DMS 273 treated with DMSO at 0.1 percent for 48 hours (cell line): Measurements from ENCODE around the gene FLRT1.

Experiments
- DNase-seq: peaks from one replicate; lab custom pipeline; 2025; lab: John Stamatoyannopoulos, UW

The FLRT1 gene

DNA sequence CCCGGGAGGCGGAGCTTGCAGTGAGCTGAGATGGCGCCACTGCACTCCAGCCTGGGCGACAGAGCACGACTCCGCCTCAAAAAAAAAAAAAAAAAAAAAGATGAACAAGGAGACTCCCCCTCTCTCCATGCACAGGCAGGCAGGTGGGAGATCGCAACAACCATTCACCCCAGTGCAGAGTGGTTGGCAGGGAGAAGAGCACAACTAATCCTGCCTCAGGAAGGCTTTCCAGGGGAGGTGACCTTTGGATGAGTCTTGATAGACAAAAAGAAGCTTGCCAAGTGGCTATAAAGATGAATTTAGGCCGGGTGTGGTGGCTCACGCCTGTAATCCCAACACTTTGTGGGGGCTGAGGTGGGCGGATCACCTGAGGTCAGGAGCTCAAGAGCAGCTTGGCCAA lies 30.0 kb downstream of the FLRT1 start:
- no peak for DNase-seq

DNA sequence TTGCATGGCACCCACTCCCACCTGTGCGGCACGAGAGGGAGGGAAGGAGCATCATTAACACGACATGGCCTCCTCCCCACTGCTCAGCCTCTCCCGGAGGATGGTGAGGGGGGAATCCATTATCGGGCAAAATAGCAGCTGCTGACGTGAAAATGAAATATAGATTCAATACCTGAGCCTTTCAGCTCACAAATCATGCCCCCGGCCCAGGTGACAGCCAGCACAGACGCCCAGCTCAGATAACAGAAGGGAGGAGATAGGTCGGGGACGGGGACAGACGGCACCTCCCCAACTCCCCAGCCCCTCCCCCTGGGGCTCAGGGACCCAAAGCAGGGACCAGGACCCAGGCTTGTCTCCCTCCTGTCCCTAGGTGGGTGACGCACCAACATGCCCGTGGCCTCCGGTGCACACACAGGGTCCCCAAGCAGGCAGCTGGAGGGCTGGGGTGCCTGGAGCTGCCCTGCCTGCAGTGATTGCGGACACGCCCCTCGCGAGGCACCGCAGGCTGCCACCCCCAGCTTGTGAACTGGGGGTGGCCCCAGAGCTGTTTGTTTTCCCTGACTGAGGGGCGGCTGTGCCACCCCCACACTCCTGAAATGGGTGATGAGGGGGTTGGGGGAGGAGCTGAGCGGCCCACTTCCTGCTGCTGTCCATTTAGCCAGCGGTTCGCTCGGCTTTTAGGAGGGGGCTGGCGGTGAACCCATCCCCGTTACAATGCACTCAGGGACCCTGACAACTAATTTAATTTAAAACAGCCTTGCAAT lies 31.7 kb downstream of the FLRT1 start:
- DNase-seq: no peak

DNA sequence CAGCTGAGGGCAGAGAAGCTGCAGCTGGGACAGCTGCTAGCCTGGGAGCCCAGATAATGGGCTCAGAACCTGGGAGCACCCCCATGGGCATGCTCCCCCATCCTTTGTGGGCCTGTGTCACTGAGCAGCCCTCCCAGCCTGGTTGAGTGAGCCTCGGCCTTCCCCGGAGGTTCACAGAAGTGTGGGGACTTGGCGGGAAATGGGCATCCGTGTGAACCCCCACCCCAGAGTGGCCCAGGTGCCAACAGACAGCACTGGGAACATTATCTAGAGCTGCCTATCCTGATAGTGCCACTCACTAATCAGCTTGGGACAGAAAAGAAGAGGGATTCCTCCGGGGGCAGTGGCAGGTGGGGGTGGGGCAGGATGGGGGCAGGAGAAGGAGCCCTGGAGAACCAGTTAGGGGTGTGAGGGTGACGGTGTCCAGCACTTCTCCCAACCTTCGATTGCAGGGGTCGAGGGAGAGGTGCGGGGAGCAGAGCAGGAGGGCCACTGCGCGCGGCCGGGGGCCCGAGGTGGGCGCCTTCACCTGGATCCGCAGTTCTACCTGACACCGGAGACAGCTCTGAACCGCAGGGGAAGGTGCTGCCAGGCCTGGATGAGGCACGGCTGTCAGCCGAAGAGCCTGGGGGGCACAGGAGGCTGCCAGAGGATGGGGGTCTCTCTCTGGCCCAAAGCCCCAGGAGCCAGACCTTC lies 33.1 kb downstream of the FLRT1 start:
- no peak for DNase-seq

GRCh38 chr11:64069401-64070313 lies 33.9 kb downstream of the FLRT1 start:
- DNase-seq: no peak

DNA sequence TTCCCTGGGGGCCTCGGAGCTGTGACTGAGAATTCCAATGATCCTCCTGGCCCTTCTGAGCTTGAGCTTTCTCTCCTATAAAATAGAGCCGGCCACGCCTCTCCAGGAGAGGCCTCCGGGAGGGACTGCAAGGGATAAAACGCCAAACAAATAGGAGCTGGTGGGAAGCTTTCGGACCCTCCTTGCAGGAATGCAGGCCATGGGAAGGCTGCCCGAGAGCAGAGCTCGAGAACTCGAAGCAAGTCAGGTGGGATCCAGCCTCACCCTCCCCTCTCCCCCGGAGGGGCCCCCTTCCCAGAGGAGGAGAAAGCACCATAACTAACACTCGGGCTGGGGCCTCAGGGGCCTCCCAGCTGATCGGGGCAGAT lies 34.6 kb downstream of the FLRT1 start:
- DNase-seq: no peak

DNA sequence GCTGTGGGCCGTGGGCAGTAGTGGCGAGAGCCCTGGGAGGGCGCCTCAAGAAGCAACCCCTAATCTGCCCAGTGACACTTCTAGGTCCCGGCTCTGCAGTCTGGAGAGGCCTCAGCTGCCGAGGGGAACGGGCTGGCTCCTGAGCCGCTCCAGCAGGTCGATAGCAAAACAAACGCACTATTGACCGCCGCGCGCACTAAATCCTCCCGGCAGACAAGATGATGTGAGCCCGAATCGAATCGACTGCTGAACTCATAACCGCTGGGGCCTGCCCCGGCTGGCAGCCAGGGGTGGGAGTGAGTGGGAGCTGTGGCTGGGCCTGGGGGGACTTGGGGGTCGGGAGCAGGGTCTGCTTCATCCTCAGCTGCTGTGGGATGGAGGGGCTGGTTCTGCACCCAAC lies 36.1 kb downstream of the FLRT1 start:
- DNase-seq: no peak

DNA sequence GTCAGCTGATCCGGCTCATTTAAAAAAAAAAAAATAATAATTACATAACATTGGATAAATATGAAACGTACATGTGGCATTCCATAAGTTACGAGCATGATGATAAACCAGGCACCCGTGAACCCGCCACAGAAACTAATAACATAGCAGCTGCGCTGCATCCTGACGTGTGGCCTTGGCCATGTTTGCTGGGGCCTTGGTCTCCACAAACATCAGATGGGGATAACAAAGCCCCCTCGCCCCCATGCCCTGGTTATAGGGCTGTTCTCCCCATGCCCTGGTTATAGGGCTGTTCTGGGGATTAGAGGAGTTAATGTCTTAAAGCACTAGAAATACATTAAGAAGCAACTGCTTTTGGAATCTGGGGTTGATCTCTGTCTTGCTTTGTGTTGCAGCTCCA lies 36.7 kb downstream of the FLRT1 start:
- no peak for DNase-seq

DNA sequence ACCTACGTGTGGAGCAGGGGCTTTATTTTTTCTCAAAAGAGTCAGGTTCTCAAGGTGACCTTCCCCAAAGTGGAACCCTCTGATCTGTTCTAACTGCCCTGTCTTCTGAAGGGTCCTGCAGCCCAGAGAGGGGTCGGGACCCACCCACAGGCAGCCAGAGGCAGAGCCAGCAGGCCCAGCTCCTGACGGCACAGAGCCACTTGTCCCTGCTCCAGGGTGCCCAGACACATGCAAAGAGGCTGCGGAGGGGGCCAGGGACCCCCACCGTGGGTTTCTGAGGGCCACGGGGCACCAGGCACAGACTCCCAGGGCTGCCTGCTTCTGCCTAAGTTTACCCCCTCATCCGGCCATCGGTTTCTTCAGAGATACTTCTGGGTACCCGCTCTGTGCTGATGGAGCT lies 37.1 kb downstream of the FLRT1 start:
- DNase-seq: no peak

DNA sequence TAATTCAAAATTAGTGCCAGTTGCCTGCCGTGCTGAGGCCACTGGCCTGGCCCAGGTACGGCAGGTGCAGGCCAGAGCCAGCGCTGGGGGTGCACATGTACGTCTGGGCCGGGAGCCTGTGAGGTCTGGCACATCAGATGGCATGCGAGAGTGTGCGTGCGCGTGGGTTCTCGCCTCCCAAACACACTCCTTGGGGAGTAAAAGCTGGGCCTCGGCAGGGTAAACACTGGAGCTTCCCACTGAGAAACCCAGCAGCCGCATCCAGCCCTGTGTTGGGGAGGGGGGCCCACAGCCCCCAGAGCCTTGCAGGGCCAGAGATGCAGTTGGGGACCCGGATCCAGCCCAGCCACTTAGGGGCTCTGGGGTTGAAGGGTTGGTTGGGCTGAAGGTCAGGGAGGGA lies 37.8 kb downstream of the FLRT1 start:
- no peak for DNase-seq

GRCh38 chr11:64074239-64074638 lies 38.5 kb downstream of the FLRT1 start:
- no peak for DNase-seq

- DNase-seq: no peak
These were observed 41.0 kb downstream of the FLRT1 start for GRCh38 chr11:64076758-64077157.

GRCh38 chr11:64077607-64078006 lies 41.9 kb downstream of the FLRT1 start:
- DNase-seq: no peak

- no peak for DNase-seq
These were observed 42.6 kb downstream of the FLRT1 start for GRCh38 chr11:64078284-64078683.

DNA sequence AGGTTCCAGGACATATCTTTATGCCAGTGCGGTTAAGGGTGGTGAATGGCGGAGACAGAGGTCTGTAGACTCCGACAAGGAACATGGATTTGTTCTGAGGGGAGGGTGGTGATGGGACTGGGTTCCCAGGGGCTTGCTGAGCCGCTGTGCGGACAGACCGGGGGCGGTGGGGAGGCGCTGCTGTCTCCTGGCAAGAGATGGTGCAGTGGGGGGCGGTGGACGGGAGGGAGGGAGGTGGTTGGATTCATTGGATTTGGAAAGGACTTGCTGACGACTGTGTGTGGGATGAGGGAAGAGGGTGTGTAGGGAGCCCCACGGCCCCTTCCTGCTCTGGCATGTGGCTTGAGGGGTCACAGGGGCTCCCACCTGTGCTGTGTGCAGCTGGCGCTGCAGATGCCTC lies 43.2 kb downstream of the FLRT1 start:
- DNase-seq: no peak

- no peak for DNase-seq
These were observed 44.7 kb downstream of the FLRT1 start for GRCh38 chr11:64080390-64080789.

DNA sequence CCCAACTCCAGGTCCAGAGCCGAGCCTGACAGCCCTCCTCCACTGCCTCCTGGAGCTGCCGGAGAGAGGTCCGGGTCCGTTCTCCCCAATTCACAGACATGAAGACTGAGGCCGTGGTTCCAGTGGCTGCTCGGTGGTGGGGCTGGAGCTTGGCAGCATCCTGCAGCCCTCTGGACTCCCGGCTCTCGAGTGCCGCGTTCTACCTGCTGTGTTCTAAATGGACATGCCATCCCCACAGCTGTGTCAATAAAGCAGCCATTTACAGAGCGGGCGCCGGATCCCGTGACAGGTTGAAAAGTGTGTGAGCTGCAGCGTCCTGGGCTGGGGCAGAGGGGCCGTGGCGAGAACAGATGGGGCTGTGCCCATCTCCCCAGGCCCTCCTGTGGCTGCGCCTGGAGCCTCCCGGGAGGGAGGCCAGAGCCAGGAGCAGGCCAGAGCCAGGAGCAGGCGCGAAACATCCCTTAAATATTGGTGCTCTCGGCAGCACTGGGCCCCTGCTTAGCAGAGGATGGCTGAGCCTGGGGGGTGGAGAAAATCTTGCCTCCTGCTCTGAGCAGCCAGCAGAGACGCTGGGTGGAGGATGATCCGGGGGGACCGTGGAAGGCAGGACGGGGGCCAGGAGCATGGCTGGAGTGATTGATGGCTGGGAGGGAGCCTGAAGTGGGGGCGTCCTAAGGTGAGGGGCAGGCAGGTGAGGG lies 46.2 kb downstream of the FLRT1 start:
- no peak for DNase-seq

DNA sequence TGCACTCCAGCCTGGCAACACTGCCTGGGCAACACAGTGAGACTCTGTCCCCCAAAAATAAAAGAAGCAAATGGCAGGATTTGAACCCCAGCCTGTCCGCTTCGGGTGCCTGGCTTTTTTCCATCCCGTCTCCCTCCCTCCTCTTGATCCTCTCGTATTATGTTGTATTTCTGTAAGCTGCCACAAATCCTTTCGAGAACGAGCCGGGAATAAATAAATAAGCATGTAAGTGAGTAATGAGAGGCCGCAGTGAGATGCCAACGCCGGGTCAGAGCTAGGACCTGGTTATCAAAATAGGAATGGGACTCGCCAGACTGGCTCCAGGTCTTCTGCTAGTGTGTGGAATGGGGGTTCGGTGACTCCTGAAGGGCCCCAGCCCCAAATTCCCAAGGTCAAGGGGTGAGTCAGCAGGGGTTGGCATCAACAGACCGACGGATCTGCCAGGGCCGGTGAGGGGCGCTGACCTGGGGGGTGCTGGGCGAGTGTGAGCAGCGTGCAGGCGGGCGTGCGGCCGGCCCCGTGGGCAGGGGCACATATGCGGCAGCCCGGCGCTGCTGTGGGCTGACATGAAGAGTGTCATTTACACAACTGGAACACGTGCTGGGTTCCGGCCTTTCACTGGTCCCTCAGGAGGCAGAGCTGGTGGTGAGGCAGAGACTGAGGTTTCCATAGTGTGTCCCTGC lies 47.8 kb downstream of the FLRT1 start:
- DNase-seq: no peak

DNA sequence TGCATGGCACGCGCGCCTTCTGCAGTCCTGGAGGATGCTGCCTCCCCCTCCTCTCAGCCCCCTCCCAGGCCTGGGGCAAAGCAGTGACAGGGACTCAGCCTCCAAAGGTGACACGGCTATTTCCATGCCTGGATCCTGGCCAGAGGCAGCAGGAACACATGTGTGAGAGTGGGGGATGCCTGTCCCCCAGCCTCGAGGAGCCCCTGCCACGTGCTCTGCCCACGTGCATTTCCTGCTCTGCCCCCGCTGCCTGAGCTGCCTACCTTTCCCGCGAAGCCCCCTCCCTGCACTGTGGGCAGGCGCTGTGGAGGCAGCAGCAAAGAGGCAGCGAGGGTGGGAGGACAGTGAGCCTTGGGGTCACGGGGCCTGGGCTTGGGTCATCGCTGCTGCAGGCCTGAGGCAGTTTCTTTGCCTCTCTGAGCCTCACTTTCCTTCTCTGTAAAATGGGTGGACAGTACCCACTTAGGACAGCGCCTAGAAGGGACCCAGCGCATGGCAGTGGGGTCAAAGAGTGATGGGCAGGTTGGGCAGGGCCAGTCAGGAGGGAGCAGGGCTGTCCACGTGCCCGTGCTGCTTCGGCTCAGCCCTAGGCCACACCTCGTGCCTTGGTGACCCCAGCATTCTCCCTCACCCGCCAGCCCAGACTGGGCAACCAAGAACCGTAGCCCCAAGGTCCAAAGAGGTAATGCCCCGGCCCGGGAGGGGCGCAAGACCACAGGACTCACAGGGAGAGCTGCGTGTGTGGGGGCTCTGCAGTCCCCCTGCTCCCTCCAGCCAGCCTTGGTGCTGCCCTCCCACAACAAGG lies 48.6 kb downstream of the FLRT1 start:
- DNase-seq: no peak

DNA sequence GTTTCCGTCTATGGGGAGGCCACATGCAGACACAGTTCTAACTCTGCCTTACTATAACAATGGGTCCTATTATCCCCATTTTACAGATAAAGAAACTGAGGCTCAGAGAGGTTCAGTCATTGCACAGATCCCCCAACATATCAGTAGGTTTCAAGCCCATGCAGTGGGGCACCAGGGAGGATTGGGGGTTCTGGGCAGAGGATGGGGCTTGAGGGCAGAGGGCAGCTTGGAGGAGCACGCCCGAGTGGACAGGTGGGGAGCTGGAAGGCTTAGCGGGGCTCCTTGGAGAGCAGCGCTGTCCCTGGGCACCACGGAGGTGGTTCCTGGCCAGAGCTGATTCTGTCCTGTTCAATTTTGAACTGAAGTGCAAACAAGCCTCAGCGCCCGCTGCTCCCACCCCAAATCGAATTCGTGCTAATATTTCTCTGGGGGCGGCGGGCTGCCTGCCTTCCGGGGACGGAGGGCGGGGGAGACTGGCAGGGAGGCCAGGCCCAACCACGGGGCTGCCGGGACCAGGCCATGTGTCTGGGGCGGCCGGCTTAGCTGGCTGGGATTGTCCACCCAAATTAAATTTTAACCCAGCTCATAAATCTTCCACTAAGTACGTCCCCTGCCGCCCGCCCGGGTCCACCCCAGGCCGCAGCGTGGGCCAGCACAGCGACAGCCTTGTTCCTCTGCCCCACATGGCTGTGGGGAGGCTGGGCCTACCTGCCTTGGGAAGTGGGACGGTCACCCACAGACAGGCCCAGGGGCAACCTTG lies 49.4 kb downstream of the FLRT1 start:
- no peak for DNase-seq
